WTC11 (cell line): ENCODE data around the gene ZNF146. TPM values are rescaled to one million over a fixed set of nuclear protein-coding genes. Genes with fewer than 3 reads are reported as not detected.
"Not testable (repeated sequence)": the region's sequence is repeated elsewhere in the genome, so short reads cannot be mapped to it uniquely, and the experiment has no call there.

ENCODE experiments used
- ATAC-seq: fragments of 200-7000 bp; cut with Tn5 transposase; 2 replicates; pipeline ENCODE4 v1.10.0; 2021; ENCODE audit warnings: mild to moderate bottlenecking, moderate library complexity
- CTCF ChIA-PET: fragments of 300-600 bp; sonication (Branson Sonifier 250); formaldehyde crosslinking; loops from one replicate; lab custom pipeline; 2021; ENCODE audit warnings: antibody characterized with exemption; lab: Charles Lee
- POLR2A ChIA-PET: fragments of 350-600 bp; sonication (Branson Sonifier 250); formaldehyde crosslinking; loops from one replicate; lab custom pipeline; 2021; ENCODE audit warnings: antibody characterized with exemption; lab: Charles Lee
- DNase-seq: peaks from one replicate; pipeline ENCODE4 v3.0.0; 2021; ENCODE audit warnings: low spot score
- H3K27ac Mint-ChIP-seq: 2 replicates; pipeline ENCODE4 v1.8.0; 2021; ENCODE audit warnings: mixed read lengths
- H3K27me3 Mint-ChIP-seq: 2 replicates; pipeline ENCODE4 v1.8.0; 2021; ENCODE audit warnings: low read depth, mild to moderate bottlenecking, moderate library complexity, mixed read lengths
- H3K36me3 Mint-ChIP-seq: 2 replicates; pipeline ENCODE4 v1.8.0; 2021; ENCODE audit warnings: mixed read lengths
- H3K4me1 Mint-ChIP-seq: 2 replicates; pipeline ENCODE4 v1.8.0; 2022; ENCODE audit warnings: mixed read lengths
- H3K4me3 Mint-ChIP-seq: 2 replicates; pipeline ENCODE4 v1.8.0; 2021; ENCODE audit warnings: mild to moderate bottlenecking, moderate library complexity, mixed read lengths
- H3K9me3 Mint-ChIP-seq: 2 replicates; pipeline ENCODE4 v1.8.0; 2021; ENCODE audit warnings: mixed read lengths
- ATF1 ChIP-seq: sonication (generic); formaldehyde crosslinking; IDR thresholded peaks from 2 replicates; pipeline ENCODE4 v1.8.1; 2023; ENCODE audit warnings: mild to moderate bottlenecking, moderate library complexity, missing genetic modification reagents
- FOXK1 ChIP-seq: sonication (generic); formaldehyde crosslinking; IDR thresholded peaks from 2 replicates; pipeline ENCODE4 v1.8.0; 2022; ENCODE audit warnings: mild to moderate bottlenecking, moderate library complexity, missing genetic modification reagents
- GRHL2 ChIP-seq: fragments of 250-450 bp; sonication (Bioruptor Pico); IDR thresholded peaks from 2 replicates; pipeline ENCODE4 v1.8.0; 2022; ENCODE audit warnings: mild to moderate bottlenecking, moderate library complexity; ENCODE audit not compliant: insufficient replicate concordance, severe bottlenecking
- JAZF1 ChIP-seq: fragments of 250-450 bp; sonication (Bioruptor Pico); IDR thresholded peaks from 2 replicates; pipeline ENCODE4 v1.9.0; 2021; ENCODE audit warnings: moderate library complexity, mild to moderate bottlenecking, inconsistent platforms
- NR3C1 ChIP-seq: sonication (generic); formaldehyde crosslinking; conservative IDR thresholded peaks from 2 replicates; pipeline ENCODE4 v1.8.1; 2023; ENCODE audit warnings: low read depth, mild to moderate bottlenecking, missing genetic modification reagents
- TCF7 ChIP-seq: sonication (generic); formaldehyde crosslinking; IDR thresholded peaks from 2 replicates; pipeline ENCODE4 v1.8.0; 2022; ENCODE audit warnings: mild to moderate bottlenecking, low read depth, missing genetic modification reagents, moderate library complexity
- ZNF416 ChIP-seq: fragments of 250-450 bp; sonication (Bioruptor Pico); IDR thresholded peaks from 2 replicates; pipeline ENCODE4 v1.9.0; 2021; ENCODE audit warnings: mild to moderate bottlenecking, inconsistent platforms
- total RNA-seq: library from RNA; stranded (reverse); gene quantifications from 3 replicates; pipeline ENCODE4 v1.2.3, GENCODE V29; 2021
- TF ChIP-seq, protein P1 (sequence below): fragments of 250-450 bp; sonication (Bioruptor Pico); IDR thresholded peaks from 2 replicates; pipeline ENCODE4 v1.9.0; 2021; ENCODE audit warnings: mild to moderate bottlenecking
- TF ChIP-seq, protein P2 (sequence below): sonication (generic); formaldehyde crosslinking; IDR thresholded peaks from 2 replicates; pipeline ENCODE4 v1.8.1; 2022; ENCODE audit warnings: missing genetic modification reagents, borderline replicate concordance
- TF ChIP-seq, protein P3 (sequence below): sonication (generic); formaldehyde crosslinking; IDR thresholded peaks from 2 replicates; pipeline ENCODE4 v1.8.0; 2023; ENCODE audit warnings: missing genetic modification reagents, mild to moderate bottlenecking, borderline replicate concordance
- TF ChIP-seq, protein P4 (sequence below): fragments of 250-450 bp; sonication (Bioruptor Pico); IDR thresholded peaks from 2 replicates; pipeline ENCODE4 v2.1.2; 2022; ENCODE audit warnings: mild to moderate bottlenecking, moderate library complexity
- TF ChIP-seq, protein P5 (sequence below): sonication (generic); formaldehyde crosslinking; IDR thresholded peaks from 2 replicates; pipeline ENCODE4 v1.8.0; 2022; ENCODE audit warnings: mild to moderate bottlenecking, missing genetic modification reagents
- TF ChIP-seq, protein P6 (sequence below): sonication (generic); formaldehyde crosslinking; conservative IDR thresholded peaks from 2 replicates; pipeline ENCODE4 v1.8.1; 2023; ENCODE audit warnings: mild to moderate bottlenecking, low read depth, missing genetic modification reagents, moderate library complexity

Gene ZNF146
- total RNA-seq, 1 experiment from 2014 or later: 128 TPM

DNA sequence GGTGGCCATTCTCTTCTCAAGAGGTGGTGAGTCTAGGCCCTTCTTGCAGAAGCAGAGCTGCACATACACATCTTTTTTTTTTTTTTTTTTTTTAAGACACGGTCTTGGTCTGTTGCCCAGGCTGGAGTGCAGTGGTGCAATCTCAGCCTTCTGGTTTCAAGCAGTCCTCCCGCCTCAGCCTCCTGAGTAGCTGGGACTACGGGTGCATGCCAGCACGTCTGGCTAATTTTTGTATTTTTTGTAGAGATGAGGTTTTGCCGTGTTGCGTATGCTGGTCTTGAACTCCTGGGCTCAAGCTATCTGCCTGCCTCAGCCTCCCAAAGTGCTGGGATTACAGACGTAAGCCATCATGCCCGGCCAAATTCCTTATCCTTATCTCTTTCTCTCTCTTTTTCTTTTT is 41.1 kb upstream of the ZNF146 start:
- ATAC-seq, DNase-seq, H3K9me3 Mint-ChIP-seq, H3K4me3 Mint-ChIP-seq, POLR2A ChIA-PET, H3K4me1 Mint-ChIP-seq, H3K36me3 Mint-ChIP-seq, H3K27ac Mint-ChIP-seq: not testable (repeated sequence)
- CTCF ChIA-PET: interaction anchor here (0.6 to 2.0 kb wide), 3 partner anchors 23 to 192 kb away, joined by 3 to 10 read pairs (median 4); no protein-coding TSS in a partner anchor
- H3K27me3 Mint-ChIP-seq: peaks cover 12% of the 10 kb centered on the region

DNA sequence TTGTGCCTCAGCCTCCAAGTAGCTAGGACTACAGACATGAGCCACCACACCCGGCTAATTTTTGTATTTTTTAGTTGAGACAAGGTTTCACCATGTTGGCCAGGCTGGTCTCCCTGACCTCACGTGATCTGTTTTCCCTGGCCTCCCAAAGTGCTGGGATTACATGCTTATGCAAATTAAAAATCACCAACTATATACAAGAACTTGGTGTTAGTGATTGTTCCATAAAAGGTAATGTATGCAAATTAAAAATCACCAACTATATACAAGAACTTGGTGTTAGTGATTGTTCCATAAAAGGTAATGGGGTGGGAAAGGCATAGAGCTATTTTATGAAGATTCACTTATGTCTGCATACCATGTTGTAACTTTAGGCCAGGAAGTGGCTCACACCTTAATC is 35.8 kb upstream of the ZNF146 start:
- ATAC-seq, H3K4me3 Mint-ChIP-seq, H3K27me3 Mint-ChIP-seq, CTCF ChIA-PET, H3K9me3 Mint-ChIP-seq, POLR2A ChIA-PET, H3K36me3 Mint-ChIP-seq, H3K27ac Mint-ChIP-seq, DNase-seq: not testable (repeated sequence)
- peaks cover 13% of the 10 kb centered on the region for H3K4me1 Mint-ChIP-seq

DNA sequence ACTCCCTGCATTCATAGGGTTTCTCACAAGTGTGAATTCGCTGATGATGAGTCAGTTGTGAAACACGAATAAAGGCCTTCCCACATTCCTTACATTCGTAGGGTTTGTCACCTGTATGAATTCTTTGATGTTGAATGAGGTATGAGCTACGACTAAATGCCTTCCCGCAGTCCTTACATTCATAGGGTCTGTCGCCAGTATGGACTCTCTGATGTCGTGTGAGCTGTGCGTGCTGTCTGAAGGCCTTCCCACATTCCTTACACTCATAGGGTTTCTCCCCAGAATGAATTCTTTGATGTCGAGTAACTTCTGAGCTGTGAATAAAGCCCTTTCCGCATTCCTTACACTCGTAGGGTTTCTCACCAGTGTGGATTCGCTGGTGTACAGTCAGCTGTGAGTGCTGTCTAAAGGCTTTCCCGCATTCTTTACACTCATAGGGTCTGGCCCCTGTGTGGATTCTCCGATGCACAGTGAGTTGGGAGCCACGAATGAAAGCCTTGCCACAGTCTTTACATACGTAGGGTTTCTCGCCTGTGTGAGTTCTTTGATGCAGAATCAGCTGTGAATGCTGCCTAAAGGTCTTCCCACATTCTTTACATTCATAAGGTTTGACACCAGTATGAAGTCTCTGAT is 32.2 kb upstream of the ZNF146 start:
- ChIA-PET CTCF (interaction anchor here (2.1 kb wide), 1 partner anchor 55 kb away, joined by 8 read pairs; no protein-coding TSS in a partner anchor), POLR2A (no interaction called here)
- Mint-ChIP-seq H3K27ac (peak overlapping the region; percentile 93), H3K27me3 (no peaks in the 10 kb centered on the region), H3K4me1 (peaks cover 13% of the 10 kb centered on the region), H3K9me3 (no peaks in the 10 kb centered on the region), H3K36me3 (no peaks in the 10 kb centered on the region), H3K4me3 (no peak overlapping the region)
- ATAC-seq (peak; percentile 79), DNase-seq (no peak)
- TF ChIP-seq, protein P1, sequence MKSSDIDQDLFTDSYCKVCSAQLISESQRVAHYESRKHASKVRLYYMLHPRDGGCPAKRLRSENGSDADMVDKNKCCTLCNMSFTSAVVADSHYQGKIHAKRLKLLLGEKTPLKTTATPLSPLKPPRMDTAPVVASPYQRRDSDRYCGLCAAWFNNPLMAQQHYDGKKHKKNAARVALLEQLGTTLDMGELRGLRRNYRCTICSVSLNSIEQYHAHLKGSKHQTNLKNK (CRISPR knock-in tag): no peak
- TF ChIP-seq JAZF1 (CRISPR knock-in tag): no peak

DNA sequence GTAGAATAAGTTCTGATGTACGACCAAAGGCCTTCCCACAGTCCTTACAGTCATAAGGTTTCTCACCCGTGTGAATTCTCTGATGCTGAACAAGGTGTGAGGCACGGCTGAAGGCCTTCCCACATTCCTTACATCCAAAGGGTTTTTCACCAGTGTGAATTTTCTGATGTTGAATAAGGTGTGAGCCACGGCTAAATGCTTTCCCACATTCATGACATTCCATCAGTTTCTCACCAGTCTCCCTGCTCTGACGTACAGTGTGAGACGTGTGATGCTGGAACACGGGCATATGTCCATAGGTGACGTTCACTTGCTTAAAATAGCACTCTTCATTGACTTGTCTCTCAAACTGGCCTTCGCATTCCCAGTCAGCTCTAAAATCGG is 31.7 kb upstream of the ZNF146 start:
- DNase-seq: no peak
- H3K27me3 Mint-ChIP-seq: no peaks in the 10 kb centered on the region
- ChIA-PET CTCF (interaction anchor here (2.1 kb wide), 1 partner anchor 56 kb away, joined by 8 read pairs; no protein-coding TSS in a partner anchor), POLR2A (no interaction called here)
- TF ChIP-seq FOXK1: no peak
- TF ChIP-seq, protein P2, sequence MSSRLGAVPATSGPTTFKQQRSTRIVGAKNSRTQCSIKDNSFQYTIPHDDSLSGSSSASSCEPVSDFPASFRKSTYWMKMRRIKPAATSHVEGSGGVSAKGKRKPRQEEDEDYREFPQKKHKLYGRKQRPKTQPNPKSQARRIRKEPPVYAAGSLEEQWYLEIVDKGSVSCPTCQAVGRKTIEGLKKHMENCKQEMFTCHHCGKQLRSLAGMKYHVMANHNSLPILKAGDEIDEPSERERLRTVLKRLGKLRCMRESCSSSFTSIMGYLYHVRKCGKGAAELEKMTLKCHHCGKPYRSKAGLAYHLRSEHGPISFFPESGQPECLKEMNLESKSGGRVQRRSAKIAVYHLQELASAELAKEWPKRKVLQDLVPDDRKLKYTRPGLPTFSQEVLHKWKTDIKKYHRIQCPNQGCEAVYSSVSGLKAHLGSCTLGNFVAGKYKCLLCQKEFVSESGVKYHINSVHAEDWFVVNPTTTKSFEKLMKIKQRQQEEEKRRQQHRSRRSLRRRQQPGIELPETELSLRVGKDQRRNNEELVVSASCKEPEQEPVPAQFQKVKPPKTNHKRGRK (CRISPR knock-in tag): no peak
- TF ChIP-seq NR3C1 (CRISPR knock-in tag): no peak
- TF ChIP-seq, protein P3, sequence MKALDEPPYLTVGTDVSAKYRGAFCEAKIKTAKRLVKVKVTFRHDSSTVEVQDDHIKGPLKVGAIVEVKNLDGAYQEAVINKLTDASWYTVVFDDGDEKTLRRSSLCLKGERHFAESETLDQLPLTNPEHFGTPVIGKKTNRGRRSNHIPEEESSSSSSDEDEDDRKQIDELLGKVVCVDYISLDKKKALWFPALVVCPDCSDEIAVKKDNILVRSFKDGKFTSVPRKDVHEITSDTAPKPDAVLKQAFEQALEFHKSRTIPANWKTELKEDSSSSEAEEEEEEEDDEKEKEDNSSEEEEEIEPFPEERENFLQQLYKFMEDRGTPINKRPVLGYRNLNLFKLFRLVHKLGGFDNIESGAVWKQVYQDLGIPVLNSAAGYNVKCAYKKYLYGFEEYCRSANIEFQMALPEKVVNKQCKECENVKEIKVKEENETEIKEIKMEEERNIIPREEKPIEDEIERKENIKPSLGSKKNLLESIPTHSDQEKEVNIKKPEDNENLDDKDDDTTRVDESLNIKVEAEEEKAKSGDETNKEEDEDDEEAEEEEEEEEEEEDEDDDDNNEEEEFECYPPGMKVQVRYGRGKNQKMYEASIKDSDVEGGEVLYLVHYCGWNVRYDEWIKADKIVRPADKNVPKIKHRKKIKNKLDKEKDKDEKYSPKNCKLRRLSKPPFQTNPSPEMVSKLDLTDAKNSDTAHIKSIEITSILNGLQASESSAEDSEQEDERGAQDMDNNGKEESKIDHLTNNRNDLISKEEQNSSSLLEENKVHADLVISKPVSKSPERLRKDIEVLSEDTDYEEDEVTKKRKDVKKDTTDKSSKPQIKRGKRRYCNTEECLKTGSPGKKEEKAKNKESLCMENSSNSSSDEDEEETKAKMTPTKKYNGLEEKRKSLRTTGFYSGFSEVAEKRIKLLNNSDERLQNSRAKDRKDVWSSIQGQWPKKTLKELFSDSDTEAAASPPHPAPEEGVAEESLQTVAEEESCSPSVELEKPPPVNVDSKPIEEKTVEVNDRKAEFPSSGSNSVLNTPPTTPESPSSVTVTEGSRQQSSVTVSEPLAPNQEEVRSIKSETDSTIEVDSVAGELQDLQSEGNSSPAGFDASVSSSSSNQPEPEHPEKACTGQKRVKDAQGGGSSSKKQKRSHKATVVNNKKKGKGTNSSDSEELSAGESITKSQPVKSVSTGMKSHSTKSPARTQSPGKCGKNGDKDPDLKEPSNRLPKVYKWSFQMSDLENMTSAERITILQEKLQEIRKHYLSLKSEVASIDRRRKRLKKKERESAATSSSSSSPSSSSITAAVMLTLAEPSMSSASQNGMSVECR (CRISPR knock-in tag): no peak
- TF ChIP-seq ZNF416 (CRISPR knock-in tag): no peak
- TF ChIP-seq GRHL2: no peak
- TF ChIP-seq, protein P4, sequence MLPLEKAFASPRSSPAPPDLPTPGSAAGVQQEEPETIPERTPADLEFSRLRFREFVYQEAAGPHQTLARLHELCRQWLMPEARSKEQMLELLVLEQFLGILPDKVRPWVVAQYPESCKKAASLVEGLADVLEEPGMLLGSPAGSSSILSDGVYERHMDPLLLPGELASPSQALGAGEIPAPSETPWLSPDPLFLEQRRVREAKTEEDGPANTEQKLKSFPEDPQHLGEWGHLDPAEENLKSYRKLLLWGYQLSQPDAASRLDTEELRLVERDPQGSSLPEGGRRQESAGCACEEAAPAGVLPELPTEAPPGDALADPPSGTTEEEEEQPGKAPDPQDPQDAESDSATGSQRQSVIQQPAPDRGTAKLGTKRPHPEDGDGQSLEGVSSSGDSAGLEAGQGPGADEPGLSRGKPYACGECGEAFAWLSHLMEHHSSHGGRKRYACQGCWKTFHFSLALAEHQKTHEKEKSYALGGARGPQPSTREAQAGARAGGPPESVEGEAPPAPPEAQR (CRISPR knock-in tag): no peak
- no peak for TF ChIP-seq TCF7 (CRISPR knock-in tag)
- TF ChIP-seq, protein P5, sequence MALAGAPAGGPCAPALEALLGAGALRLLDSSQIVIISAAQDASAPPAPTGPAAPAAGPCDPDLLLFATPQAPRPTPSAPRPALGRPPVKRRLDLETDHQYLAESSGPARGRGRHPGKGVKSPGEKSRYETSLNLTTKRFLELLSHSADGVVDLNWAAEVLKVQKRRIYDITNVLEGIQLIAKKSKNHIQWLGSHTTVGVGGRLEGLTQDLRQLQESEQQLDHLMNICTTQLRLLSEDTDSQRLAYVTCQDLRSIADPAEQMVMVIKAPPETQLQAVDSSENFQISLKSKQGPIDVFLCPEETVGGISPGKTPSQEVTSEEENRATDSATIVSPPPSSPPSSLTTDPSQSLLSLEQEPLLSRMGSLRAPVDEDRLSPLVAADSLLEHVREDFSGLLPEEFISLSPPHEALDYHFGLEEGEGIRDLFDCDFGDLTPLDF: no peak
- TF ChIP-seq ATF1 (CRISPR knock-in tag): no peak
- TF ChIP-seq, protein P6, sequence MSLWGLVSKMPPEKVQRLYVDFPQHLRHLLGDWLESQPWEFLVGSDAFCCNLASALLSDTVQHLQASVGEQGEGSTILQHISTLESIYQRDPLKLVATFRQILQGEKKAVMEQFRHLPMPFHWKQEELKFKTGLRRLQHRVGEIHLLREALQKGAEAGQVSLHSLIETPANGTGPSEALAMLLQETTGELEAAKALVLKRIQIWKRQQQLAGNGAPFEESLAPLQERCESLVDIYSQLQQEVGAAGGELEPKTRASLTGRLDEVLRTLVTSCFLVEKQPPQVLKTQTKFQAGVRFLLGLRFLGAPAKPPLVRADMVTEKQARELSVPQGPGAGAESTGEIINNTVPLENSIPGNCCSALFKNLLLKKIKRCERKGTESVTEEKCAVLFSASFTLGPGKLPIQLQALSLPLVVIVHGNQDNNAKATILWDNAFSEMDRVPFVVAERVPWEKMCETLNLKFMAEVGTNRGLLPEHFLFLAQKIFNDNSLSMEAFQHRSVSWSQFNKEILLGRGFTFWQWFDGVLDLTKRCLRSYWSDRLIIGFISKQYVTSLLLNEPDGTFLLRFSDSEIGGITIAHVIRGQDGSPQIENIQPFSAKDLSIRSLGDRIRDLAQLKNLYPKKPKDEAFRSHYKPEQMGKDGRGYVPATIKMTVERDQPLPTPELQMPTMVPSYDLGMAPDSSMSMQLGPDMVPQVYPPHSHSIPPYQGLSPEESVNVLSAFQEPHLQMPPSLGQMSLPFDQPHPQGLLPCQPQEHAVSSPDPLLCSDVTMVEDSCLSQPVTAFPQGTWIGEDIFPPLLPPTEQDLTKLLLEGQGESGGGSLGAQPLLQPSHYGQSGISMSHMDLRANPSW: no peak
- peaks cover 13% of the 10 kb centered on the region for H3K4me1 Mint-ChIP-seq
- no peaks in the 10 kb centered on the region for H3K36me3 Mint-ChIP-seq
- H3K27ac Mint-ChIP-seq: peak overlapping the region; percentile 93
- H3K9me3 Mint-ChIP-seq: no peaks in the 10 kb centered on the region
- H3K4me3 Mint-ChIP-seq: no peak overlapping the region
- ATAC-seq: peak; percentile 21

DNA sequence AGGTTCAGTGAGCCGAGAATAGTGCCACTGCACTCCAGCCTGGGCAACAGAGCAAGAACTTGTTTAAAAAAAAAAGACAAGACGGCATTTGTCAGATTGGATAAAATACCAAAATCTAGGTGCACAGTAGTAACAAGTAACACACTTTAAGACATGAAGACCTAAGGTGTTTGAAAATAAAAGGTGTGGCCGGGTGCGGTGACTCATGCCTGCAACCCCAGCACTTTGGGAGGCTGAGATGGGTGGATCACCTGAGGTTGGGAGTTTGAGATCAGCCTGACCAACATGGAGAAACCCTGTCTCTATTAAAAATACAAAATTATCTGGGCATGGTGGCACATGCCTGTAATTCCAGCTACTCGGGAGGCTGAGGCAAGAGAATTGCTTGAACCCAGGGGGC is 28.2 kb upstream of the ZNF146 start:
- H3K9me3 Mint-ChIP-seq, ATAC-seq, H3K36me3 Mint-ChIP-seq, DNase-seq, POLR2A ChIA-PET, H3K27me3 Mint-ChIP-seq, CTCF ChIA-PET, H3K27ac Mint-ChIP-seq, H3K4me3 Mint-ChIP-seq: not testable (repeated sequence)
- H3K4me1 Mint-ChIP-seq: peaks cover 13% of the 10 kb centered on the region
